ENCODE measurements around the gene ORC3.
"Not testable (repeated sequence)": the region's sequence is repeated elsewhere in the genome, so short reads cannot be mapped to it uniquely, and the experiment has no call there.

Gene ORC3

GRCh38 chr6:87697581-87698546, 107.9 kb downstream of the ORC3 start:
- no peak for DNase-seq (ENCODE audit: low spot score)

- DNase-seq (ENCODE audit: low spot score) = no peak
Measured at GRCh38 chr6:87698547-87699006, 108.6 kb downstream of the ORC3 start.

- DNase-seq (ENCODE audit: low spot score) = no peak
Measured at GRCh38 chr6:87699576-87699975, 109.6 kb downstream of the ORC3 start.

GRCh38 chr6:87700397-87701343, 110.7 kb downstream of the ORC3 start:
- DNase-seq (ENCODE audit: low spot score) = peak; percentile 57

GRCh38 chr6:87701344-87701675, 111.4 kb downstream of the ORC3 start:
- peak; percentile 69 for DNase-seq (ENCODE audit: low spot score)

GRCh38 chr6:87701676-87702588, 112.0 kb downstream of the ORC3 start, which contains the start of gene AKIRIN2:
AKIRIN2 (minus strand) TSS chr6:87702233; CDS start chr6:87701684, 549 bp downstream.
- DNase-seq (ENCODE audit: low spot score) = peak; percentile 98

GRCh38 chr6:87702589-87702945, 112.6 kb downstream of the ORC3 start:
- DNase-seq (ENCODE audit: low spot score) = no peak

- DNase-seq (ENCODE audit: low spot score) = not testable (repeated sequence)
Measured at GRCh38 chr6:87703039-87703438, 113.1 kb downstream of the ORC3 start.

GRCh38 chr6:87705070-87705691, 115.2 kb downstream of the ORC3 start:
- no peak for DNase-seq (ENCODE audit: low spot score)

- no peak for DNase-seq (ENCODE audit: low spot score)
Measured at GRCh38 chr6:87706187-87706966, 116.4 kb downstream of the ORC3 start.

GRCh38 chr6:87708581-87709427, 118.9 kb downstream of the ORC3 start:
- not testable (repeated sequence) for DNase-seq (ENCODE audit: low spot score)

- no peak for DNase-seq (ENCODE audit: low spot score)
Measured at GRCh38 chr6:87710090-87710489, 120.2 kb downstream of the ORC3 start.

GRCh38 chr6:87712713-87713112, 122.8 kb downstream of the ORC3 start:
- DNase-seq (ENCODE audit: low spot score) = not testable (repeated sequence)

GRCh38 chr6:87714093-87714842, 124.3 kb downstream of the ORC3 start:
- no peak for DNase-seq (ENCODE audit: low spot score)
